Islet of Langerhans (tissue), 1 donor: Measurements from ENCODE around the gene ME2.
A peak's percentile ranks its signal among the peaks of the same experiment; 100 is the strongest.
"Not testable (repeated sequence)": the region's sequence is repeated elsewhere in the genome, so short reads cannot be mapped to it uniquely, and the experiment has no call there.

ENCODE experiments used
- FAIRE-seq: peaks from one replicate; lab custom pipeline; 2011; peaks lifted over from hg19 to GRCh38; lab: Jason Lieb, UNC

The ME2 gene

GRCh38 chr18:50862401-50862800 is 16.5 kb upstream of the ME2 start:
- FAIRE-seq: no peak

DNA sequence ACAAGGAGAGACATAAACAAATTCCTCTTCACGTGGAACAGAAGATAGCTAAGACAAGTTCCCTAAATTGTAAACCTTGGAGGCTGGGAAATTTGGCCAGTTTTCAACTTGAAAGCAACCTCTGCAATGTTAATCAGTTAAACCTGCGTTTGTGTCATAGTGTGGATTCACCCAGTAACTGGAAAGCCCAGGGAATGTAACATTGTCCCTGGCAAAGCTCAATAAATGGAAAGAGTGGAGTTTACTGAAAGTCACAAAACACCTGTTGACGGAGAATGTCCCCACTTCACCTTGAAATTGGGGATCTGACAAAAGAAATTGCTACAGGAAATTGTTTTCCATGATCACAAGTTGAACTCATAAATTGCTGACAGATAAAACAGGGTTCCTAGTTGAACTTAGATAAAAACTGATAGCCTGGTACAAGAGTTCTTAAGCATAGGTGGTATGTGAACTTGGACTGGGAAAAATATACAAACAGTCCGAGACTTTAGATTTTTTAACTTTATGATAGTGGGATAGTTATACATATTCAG is 15.0 kb upstream of the ME2 start:
- FAIRE-seq: no peak

- FAIRE-seq: peak; percentile 56
Measured at GRCh38 chr18:50866765-50867164, 12.2 kb upstream of the ME2 start.

- no peak for FAIRE-seq
Measured at GRCh38 chr18:50869150-50869549, 9.8 kb upstream of the ME2 start.

DNA sequence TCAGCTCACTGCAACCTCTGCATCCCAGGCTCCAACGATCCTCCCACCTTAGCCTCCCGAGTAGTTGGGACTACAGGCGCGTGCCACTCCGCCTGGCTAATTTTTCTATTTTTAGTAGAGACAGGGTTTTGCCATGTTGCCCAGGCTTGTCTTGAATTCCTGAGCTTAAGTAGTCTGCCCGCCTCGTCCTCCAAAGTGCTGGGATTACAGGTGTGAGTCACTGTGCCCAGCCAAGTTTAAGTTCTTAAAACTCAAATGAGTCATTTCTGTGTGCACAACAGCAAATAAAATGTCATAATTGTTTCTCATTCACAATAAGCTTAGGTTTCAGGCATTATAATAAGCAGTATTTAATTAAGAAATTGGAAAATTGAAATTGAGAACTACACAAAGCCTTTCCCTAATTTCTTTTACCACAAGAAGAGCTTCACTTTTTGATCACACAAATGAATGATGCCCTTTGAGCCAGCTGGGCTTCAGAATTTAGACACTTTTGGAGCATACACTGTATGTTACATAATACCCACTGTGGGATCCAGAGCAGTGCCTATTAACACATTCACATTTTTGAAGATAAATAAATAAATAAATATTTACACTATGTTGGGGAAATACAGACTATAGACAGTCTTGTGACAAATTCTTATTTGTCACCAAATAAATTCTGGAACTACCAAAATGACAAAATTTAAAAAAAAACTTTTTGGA is 8.6 kb upstream of the ME2 start:
- no peak for FAIRE-seq

DNA sequence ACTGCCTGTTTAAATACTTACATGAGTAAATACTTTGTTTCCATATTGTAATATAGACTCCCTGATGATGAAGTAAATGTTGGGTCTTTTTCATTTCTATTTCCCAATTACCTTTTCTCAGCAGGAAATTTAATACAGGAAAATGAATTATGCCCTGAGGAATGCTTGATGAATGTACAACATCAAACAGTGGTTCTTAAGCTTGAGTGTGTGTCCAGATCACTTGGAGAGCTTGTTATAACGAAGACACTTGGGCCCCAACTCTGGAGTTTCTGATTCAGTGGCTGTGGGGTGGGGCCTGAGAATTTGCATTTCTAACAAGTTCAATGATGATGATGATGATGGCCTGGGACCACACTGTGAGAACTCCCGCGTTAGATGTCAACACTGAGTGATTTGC is 7.1 kb upstream of the ME2 start:
- FAIRE-seq: no peak

DNA sequence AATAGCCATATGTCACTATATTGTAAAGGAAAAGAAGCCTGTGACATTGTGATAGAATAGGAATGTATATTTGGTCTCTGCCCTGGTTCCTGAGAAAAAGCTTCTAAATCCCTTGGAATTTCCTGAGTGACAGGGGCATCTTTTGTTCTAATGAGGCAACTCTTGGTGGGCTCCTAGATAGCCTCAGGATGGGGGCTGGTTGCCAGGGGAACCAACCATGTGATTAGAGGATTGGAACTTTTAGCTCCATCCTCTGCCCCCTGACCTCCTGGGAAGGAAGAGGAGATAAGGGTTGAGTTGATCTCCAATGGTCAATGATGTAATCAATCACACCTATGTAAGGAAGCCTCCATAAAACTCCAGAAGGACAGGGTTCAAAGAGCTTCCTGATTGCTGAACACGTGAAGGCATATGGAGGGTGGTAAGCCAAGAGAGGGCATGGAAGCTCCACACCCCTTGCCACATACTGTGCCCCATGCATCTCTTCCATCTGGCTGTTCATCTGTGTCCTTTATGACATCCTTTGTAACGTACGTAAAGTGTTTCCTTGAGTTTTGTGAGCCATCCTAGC is 2.9 kb upstream of the ME2 start:
- no peak for FAIRE-seq

GRCh38 chr18:50877545-50878265 is 1.2 kb upstream of the ME2 start:
- FAIRE-seq: no peak

GRCh38 chr18:50879302-50880118 is 592 bp downstream of the ME2 start:
- no peak for FAIRE-seq

DNA sequence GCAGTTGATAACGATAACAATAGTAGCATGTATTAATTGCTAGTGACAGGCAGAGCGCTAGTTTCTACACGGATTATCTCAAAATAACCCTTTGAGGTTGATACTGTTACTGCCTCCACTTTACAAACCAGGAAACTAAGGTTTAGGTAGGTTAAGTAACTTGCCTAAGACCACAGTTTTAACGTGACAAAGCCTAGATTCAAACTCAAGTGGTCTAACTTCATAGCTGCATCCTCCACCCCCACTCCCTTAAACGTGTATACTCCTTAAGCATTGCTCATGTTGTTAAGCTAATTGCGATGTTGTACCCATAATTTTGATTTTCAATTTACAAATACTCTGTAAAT is 1.2 kb downstream of the ME2 start:
- FAIRE-seq: no peak

DNA sequence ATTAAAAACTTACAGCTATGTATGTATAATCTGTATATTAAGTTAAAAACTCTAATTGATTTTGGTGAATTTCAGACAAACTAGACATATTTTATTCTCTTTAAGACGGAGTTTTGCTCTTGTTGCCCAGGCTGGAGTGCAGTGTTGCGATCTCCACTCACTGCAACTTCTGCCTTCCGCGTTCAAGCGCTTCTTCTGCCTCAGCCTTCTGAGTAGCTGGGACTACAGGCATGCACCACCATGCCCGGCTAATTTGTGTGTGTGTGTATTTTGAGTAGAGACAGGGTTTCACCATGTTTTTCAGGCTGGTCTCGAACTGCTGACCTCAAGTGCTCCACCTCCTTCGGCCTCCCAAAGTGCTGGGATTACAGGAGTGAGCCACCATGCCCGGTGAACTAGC is 2.0 kb downstream of the ME2 start:
- not testable (repeated sequence) for FAIRE-seq

DNA sequence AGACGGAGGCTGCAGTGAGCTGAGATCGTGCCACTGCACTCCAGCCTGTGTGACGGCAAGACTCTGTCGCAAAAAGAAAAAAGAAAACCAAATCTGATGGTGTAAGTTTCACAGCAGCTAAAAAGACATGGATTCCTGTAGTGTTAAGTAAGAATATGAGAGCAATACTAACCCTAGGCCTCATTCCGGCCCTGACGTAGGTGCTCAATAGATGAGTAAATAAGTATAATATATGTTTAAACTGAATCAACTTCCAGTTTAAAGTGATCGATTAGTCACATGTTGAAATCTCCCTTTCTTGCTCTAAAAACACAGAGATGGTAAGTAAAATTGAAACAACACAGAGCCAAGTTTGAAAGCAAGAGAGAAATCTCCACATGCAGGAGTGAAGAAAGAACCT is 8.0 kb downstream of the ME2 start:
- FAIRE-seq: no peak

GRCh38 chr18:50895350-50896045 is 16.6 kb downstream of the ME2 start:
- FAIRE-seq: no peak

GRCh38 chr18:50896093-50896492 is 17.2 kb downstream of the ME2 start:
- FAIRE-seq: no peak

DNA sequence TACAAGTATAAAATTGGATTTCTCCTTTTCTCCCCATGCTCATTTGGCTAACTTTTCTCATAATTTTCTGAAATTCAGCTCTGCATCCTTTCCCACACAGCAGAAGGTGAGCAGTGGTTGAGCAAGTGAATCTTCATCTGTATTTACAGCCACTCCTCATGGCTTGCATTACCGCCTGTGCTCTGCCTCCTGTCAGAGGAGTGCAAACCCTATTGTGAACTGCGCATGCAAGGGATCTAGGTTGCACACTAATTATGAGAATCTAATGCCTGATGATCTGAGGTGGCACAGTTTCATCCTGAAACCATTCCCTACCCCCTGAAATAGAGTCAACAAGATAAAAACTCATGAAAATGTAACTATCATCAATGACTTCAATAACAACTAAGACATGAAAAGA is 20.0 kb downstream of the ME2 start:
- no peak for FAIRE-seq

- FAIRE-seq: peak; percentile 24
Measured at GRCh38 chr18:50902797-50903196, 23.9 kb downstream of the ME2 start.

GRCh38 chr18:50906843-50907242 is 27.9 kb downstream of the ME2 start:
- FAIRE-seq: no peak

DNA sequence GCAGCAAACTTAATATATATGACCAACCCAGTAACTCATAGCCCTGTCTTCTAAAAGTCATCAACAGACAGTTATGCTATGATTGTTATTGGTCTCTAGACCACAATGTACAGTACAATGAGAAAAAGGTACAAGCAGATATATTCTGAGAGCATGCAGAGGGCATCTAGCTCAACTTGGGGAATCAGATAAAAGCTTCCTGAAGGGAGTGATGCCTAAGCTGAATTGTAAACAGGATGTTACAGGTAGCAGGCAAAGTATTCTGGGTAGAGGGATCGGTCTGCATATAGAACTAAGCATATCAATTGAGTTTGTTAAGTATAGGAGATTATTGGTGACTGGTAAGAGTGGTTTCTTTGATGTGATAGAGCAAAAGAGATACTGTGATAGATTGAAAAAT is 30.3 kb downstream of the ME2 start:
- FAIRE-seq: no peak

DNA sequence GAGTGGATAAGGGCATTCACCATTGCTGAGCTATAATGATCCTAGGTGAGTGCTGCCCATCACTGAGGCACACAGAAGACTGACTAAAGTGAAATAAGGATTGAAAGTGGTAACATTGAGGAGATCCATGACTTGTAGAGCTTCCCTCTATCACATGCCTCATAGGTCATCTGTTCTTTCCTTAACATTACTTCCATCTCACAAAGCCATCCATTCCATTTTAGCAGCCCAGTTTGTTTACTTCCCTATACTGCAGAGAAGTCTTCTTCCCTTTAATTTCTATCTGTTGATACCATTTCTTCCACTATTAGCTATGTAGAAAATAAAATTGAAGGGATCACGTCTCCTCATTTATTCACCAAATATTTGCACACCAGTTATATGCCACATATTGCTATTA is 32.1 kb downstream of the ME2 start:
- FAIRE-seq: no peak

- FAIRE-seq: no peak
Measured at GRCh38 chr18:50917021-50917420, 38.1 kb downstream of the ME2 start.

DNA sequence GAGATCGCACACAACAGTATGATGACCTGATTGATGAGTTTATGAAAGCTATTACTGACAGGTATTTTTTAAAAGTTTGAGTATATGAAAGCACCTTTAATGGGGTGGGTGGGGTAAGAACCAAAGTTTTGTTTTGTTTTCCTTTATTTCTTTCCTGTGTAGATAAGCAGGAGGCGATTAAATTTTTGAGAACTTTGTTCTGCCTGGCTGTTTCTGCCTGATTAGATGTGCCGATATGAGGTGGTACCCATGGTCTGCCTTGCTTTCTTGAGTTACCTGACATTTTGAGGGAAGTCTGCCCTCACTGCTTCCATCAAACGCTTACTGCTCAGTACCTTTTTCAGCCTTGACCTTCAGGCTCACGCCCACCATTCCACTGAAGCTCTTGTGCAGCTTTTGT is 39.2 kb downstream of the ME2 start:
- FAIRE-seq: no peak

DNA sequence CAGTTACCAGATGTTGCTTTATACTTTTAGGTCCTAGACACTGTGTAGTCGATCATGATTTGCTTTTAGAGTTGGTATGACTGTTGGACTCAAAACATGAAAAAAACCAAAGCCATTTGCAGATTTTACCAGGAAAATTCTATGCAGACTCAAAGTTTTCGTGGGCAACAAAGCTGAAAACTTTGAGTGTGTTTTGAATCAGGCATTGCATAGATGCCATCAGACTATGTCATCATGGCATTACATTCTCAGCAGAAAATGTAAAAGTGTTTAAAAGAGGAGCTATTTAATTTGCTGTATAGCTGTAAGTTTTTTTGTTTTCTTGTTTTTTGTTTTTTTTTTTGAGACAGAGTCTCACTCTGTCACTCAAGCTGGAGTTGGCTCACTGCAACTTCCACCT is 45.5 kb downstream of the ME2 start:
- no peak for FAIRE-seq
